Measurements from ENCODE around the gene MSH6. TPM values are rescaled to one million over a fixed set of nuclear protein-coding genes. Genes with fewer than 3 reads are reported as not detected.

Gene MSH6
- total RNA-seq, result 50.3 TPM

GRCh38 chr2:47782671-47783485 lies at the start of gene MSH6:
Gene MSH6, plus strand, starts transcription at chr2:47783145. Its CDS starts 89 bp downstream, at chr2:47783234.

Small RNA genes within 50 kb of the gene (small RNA-seq; reads per million reads assigned to genes)
- gene RF00026 (not detected), gene RPL36AP15 (not detected)

Other genes starting within 250 kb of the MSH6 start
- gene KCNK12, start 212.2 kb upstream of the MSH6 start, total RNA-seq, result 3.2 TPM
- 151 TPM for gene FBXO11, start 123.4 kb downstream of the MSH6 start, total RNA-seq

Data from diencephalon (tissue), 1 donor.